ENCODE results near the gene IPMK.

- TF ChIP-seq EZH2 (IDR thresholded peaks at IDR 0.05; ENCODE audit: insufficient read depth, poor library complexity, severe bottlenecking), result no peak
- no peak for TF ChIP-seq EZH2phosphoT487 (IDR thresholded peaks at IDR 0.05; ENCODE audit: insufficient read depth, low read depth)
Observed at GRCh38 chr10:58267713-58268453, at the start of gene IPMK.
